H1 (cell line): ENCODE results near the gene NAGLU. TPM values are rescaled to one million over a fixed set of nuclear protein-coding genes. Genes with fewer than 3 reads are reported as not detected.

Source experiments
- CTCF ChIA-PET: fragments of 300-600 bp; sonication (Branson Sonifier 250); formaldehyde crosslinking; loops from one replicate; lab custom pipeline; 2021; ENCODE audit not compliant: partially characterized antibody; lab: Charles Lee
- POLR2A ChIA-PET: fragments of 300-600 bp; sonication (Branson Sonifier 250); formaldehyde crosslinking; loops from one replicate; lab custom pipeline; 2021; ENCODE audit warnings: inconsistent platforms; ENCODE audit not compliant: partially characterized antibody; lab: Charles Lee
- DNase-seq, 2 experiments: peaks; one replicate each; pipeline versions ENCODE4 v3.0.0 to v3.0.0-alpha.2; 2010 to 2022; ENCODE audit warnings: low spot score in 2 of 2, low read depth in 1 of 2, mixed read lengths in 1 of 2
- FAIRE-seq: peaks from 2 replicates; lab custom pipeline; 2011; peaks lifted over from hg19 to GRCh38; lab: Jason Lieb, UNC
- H2AFZ ChIP-seq: 2 replicates; pipeline ENCODE4 v1.8.1; 2012; ENCODE audit warnings: low read length, inconsistent platforms
- H2AK5ac ChIP-seq: 2 replicates; pipeline ENCODE4 v1.6.1; 2013; ENCODE audit warnings: low read depth, low read length
- H2BK120ac ChIP-seq: replicated peaks from 2 replicates; pipeline ENCODE3; 2013; ENCODE audit warnings: low read depth, low read length, inconsistent platforms
- H2BK12ac ChIP-seq: 2 replicates; pipeline ENCODE4 v1.6.1; 2013; ENCODE audit warnings: low read depth, low read length
- H2BK15ac ChIP-seq: 2 replicates; pipeline ENCODE4 v1.6.1; 2013; ENCODE audit warnings: low read length
- H2BK20ac ChIP-seq: 2 replicates; pipeline ENCODE4 v1.6.1; 2013; ENCODE audit warnings: low read length
- H2BK5ac ChIP-seq: 2 replicates; pipeline ENCODE4 v1.6.1; 2013; ENCODE audit warnings: low read depth, low read length
- H3K14ac ChIP-seq: 2 replicates; pipeline ENCODE4 v1.6.1; 2013; ENCODE audit warnings: inconsistent platforms; ENCODE audit not compliant: insufficient read length
- H3K18ac ChIP-seq: 2 replicates; pipeline ENCODE4 v1.6.1; 2013; ENCODE audit warnings: low read length; ENCODE audit errors: extremely low read depth
- H3K23ac ChIP-seq: 2 replicates; pipeline ENCODE4 v1.6.1; 2013; ENCODE audit warnings: inconsistent platforms; ENCODE audit not compliant: insufficient read length
- H3K23me2 ChIP-seq: 2 replicates; pipeline ENCODE4 v1.6.1; 2013; ENCODE audit warnings: low read depth, low read length
- H3K27ac ChIP-seq: 2 replicates; pipeline ENCODE4 v1.6.1; 2011; ENCODE audit warnings: low read depth, low read length, inconsistent platforms
- H3K27me3 ChIP-seq, 4 experiments: replicated peaks in 1 of 4; 1 replicate in 1 of 4; 2 replicates in 3 of 4; pipeline versions ENCODE4 v1.6.1 to v1.8.1; 2011 to 2013; ENCODE audit warnings: low read length in 3 of 4, mild to moderate bottlenecking in 3 of 4, inconsistent platforms in 2 of 4, mixed read lengths in 2 of 4, moderate library complexity in 1 of 4; ENCODE audit not compliant: control insufficient read depth in 3 of 4, insufficient read depth in 3 of 4; ENCODE audit errors: extremely low read depth in 1 of 4
- H3K36me3 ChIP-seq, 4 experiments: 2 replicates each; pipeline versions ENCODE4 v1.6.1 to v1.8.1; 2011 to 2013; ENCODE audit warnings: mild to moderate bottlenecking in 4 of 4, low read length in 3 of 4, moderate library complexity in 2 of 4, control low read depth in 1 of 4, inconsistent platforms in 1 of 4; ENCODE audit not compliant: insufficient read depth in 4 of 4, control insufficient read depth in 2 of 4
- H3K4ac ChIP-seq: replicated peaks from 2 replicates; pipeline ENCODE3; 2013; ENCODE audit warnings: low read length, low read depth, mixed read lengths, inconsistent platforms; ENCODE audit not compliant: insufficient read length
- H3K4me1 ChIP-seq, 4 experiments: replicated peaks in 1 of 4; 1 replicate in 1 of 4; 2 replicates in 3 of 4; pipeline versions ENCODE4 v1.6.1 to v1.8.1; 2011 to 2013; ENCODE audit warnings: low read length in 3 of 4, inconsistent platforms in 2 of 4, mixed read lengths in 1 of 4; ENCODE audit not compliant: insufficient read depth in 4 of 4, control insufficient read depth in 3 of 4
- H3K4me2 ChIP-seq, 2 experiments: 2 replicates each; pipeline versions ENCODE4 v1.6.1 to v1.8.1; 2011 to 2013; ENCODE audit warnings: low read depth in 2 of 2, low read length in 2 of 2, control low read depth in 1 of 2, inconsistent platforms in 1 of 2, mild to moderate bottlenecking in 1 of 2; ENCODE audit not compliant: insufficient read depth in 1 of 2
- H3K4me3 ChIP-seq, 4 experiments: fragments of 200-600, 300-600 bp in 1 of 4; sonication (generic), shearing (Covaris generic), sonication (Bioruptor Twin) in 1 of 4; 2 replicates each; pipeline versions ENCODE4 v1.5.1 to v1.8.1; 2011 to 2016; ENCODE audit warnings: low read length in 4 of 4, low read depth in 3 of 4, control low read depth in 2 of 4, inconsistent platforms in 2 of 4, mild to moderate bottlenecking in 2 of 4, mixed read lengths in 1 of 4, moderate library complexity in 1 of 4; ENCODE audit not compliant: insufficient read depth in 2 of 4; ENCODE audit errors: extremely low read depth in 1 of 4
- H3K56ac ChIP-seq: replicated peaks from 2 replicates; pipeline ENCODE3; 2013; ENCODE audit warnings: low read depth, mild to moderate bottlenecking, mixed read lengths, low read length, inconsistent platforms; ENCODE audit not compliant: insufficient read length
- H3K79me1 ChIP-seq: 2 replicates; pipeline ENCODE4 v1.6.1; 2013; ENCODE audit warnings: low read depth, low read length, control low read depth
- H3K79me2 ChIP-seq, 2 experiments: 2 replicates each; pipeline versions ENCODE4 v1.6.1 to v1.8.1; 2012 to 2013; ENCODE audit warnings: low read length in 2 of 2, mild to moderate bottlenecking in 2 of 2, inconsistent platforms in 1 of 2; ENCODE audit not compliant: insufficient read depth in 2 of 2, control insufficient read depth in 1 of 2
- H3K9ac ChIP-seq, 4 experiments: replicated peaks in 1 of 4; 1 replicate in 1 of 4; 2 replicates in 3 of 4; pipeline versions ENCODE4 v1.6.1 to v1.8.1; 2011 to 2013; ENCODE audit warnings: low read depth in 3 of 4, low read length in 3 of 4, control low read depth in 2 of 4, mild to moderate bottlenecking in 2 of 4, moderate library complexity in 2 of 4, inconsistent platforms in 1 of 4; ENCODE audit errors: extremely low read depth in 1 of 4
- H3K9me3 ChIP-seq, 2 experiments: 2 replicates each; pipeline versions ENCODE4 v1.6.1 to v1.8.1; 2012 to 2013; ENCODE audit warnings: mild to moderate bottlenecking in 2 of 2, moderate library complexity in 2 of 2, control low read depth in 1 of 2, inconsistent platforms in 1 of 2, low read depth in 1 of 2, low read length in 1 of 2, mixed read lengths in 1 of 2; ENCODE audit not compliant: insufficient read depth in 2 of 2
- H4K20me1 ChIP-seq, 2 experiments: replicated peaks in 1 of 2; 2 replicates each; pipeline versions ENCODE3 to v1.8.1; 2011 to 2013; ENCODE audit warnings: inconsistent platforms in 2 of 2, low read length in 2 of 2, mild to moderate bottlenecking in 1 of 2; ENCODE audit not compliant: insufficient read depth in 2 of 2, control insufficient read depth in 1 of 2
- H4K5ac ChIP-seq: 2 replicates; pipeline ENCODE4 v1.6.1; 2013; ENCODE audit warnings: low read length, low read depth, mixed read lengths, inconsistent platforms; ENCODE audit not compliant: insufficient read length
- H4K8ac ChIP-seq: 2 replicates; pipeline ENCODE4 v1.8.0; 2013; ENCODE audit warnings: mild to moderate bottlenecking, moderate library complexity, low read length, inconsistent platforms; ENCODE audit not compliant: insufficient read depth; ENCODE audit errors: extremely low read depth
- H4K91ac ChIP-seq: replicated peaks from 2 replicates; pipeline ENCODE3; 2013; ENCODE audit warnings: low read length, mixed read lengths, inconsistent platforms; ENCODE audit not compliant: insufficient read length
- HDAC2 ChIP-seq, 2 experiments: fragments of 300-600 bp in 1 of 2; sonication (generic) in 1 of 2; IDR thresholded peaks; 2 replicates each; pipeline ENCODE4 v1.6.1; 2011 to 2012; ENCODE audit warnings: low read depth in 2 of 2, low read length in 2 of 2, mild to moderate bottlenecking in 2 of 2, moderate library complexity in 2 of 2, borderline replicate concordance in 1 of 2, inconsistent platforms in 1 of 2
- KDM4A ChIP-seq: IDR thresholded peaks from one replicate; pipeline ENCODE4 v1.7.1; 2012; ENCODE audit warnings: low read depth, mild to moderate bottlenecking, moderate library complexity, low read length, inconsistent platforms; ENCODE audit not compliant: severe bottlenecking
- NRF1 ChIP-seq: IDR thresholded peaks from 2 replicates; pipeline ENCODE4 v1.6.1; 2011; ENCODE audit warnings: mild to moderate bottlenecking, low read depth, low read length, improper control_type of control experiment
- SAP30 ChIP-seq: fragments of 300-600 bp; sonication (generic); IDR thresholded peaks from 2 replicates; pipeline ENCODE4 v1.7.1; 2012; ENCODE audit warnings: low read length, moderate library complexity, mild to moderate bottlenecking, inconsistent platforms; ENCODE audit not compliant: insufficient read depth, insufficient replicate concordance
- TCF12 ChIP-seq: IDR thresholded peaks from 2 replicates; pipeline ENCODE4 v1.6.1; 2011; ENCODE audit warnings: low read depth, mild to moderate bottlenecking, low read length
- WGBS, 2 experiments: shearing (Covaris generic) in 1 of 2; methylation state at CpG; one replicate each; pipeline versions ENCODE4 v1.1.6 to v1.1.7; 2013 to 2015; ENCODE audit warnings: low lambda C conversion rate in 2 of 2, mixed read lengths in 2 of 2, inconsistent platforms in 1 of 2, low coverage in 1 of 2, missing lambda C conversion rate in 1 of 2; ENCODE audit not compliant: insufficient replicate concordance in 2 of 2, insufficient coverage in 1 of 2, insufficient read length in 1 of 2; ENCODE audit errors: extremely low coverage in 1 of 2, missing lambda C conversion rate in 1 of 2; 5-methylcytosine and 5-hydroxymethylcytosine counted together
- polyA plus RNA-seq, 7 experiments: library from polyadenylated mRNA; depleted of rRNA in 3 of 7; stranded (reverse) in 5 of 7; unstranded in 2 of 7; fragments of >200 nt in 5 of 7; fragments of 200-250 nt in 2 of 7; gene quantifications; 1 replicate in 5 of 7; 2 replicates in 1 of 7; 4 replicates in 1 of 7; pipeline versions ENCODE4 v1.2.1 to v1.2.3, GENCODE V29; 2011 to 2013; ENCODE audit warnings: missing spikeins in 2 of 7, mixed read lengths in 2 of 7
- total RNA-seq: library from RNA; stranded (reverse); fragmentation: NEBNext Ultra II Directional; extraction: Animal tissue kit (Norgen Biotek cat#: 25700); gene quantifications from 2 replicates; pipeline ENCODE4 v1.2.1, GENCODE V29; 2021
- TF ChIP-seq, protein P1 (sequence below): IDR thresholded peaks from 2 replicates; pipeline ENCODE4 v1.6.1; 2012; ENCODE audit warnings: inconsistent platforms
- TF ChIP-seq, protein P2 (sequence below), 3 experiments: IDR thresholded peaks; 1 replicate in 2 of 3; 2 replicates in 1 of 3; pipeline versions ENCODE4 v1.5.1 to v1.6.1; 2011; ENCODE audit warnings: low read length in 3 of 3, mild to moderate bottlenecking in 3 of 3, inconsistent platforms in 2 of 3, low read depth in 1 of 3, moderate library complexity in 1 of 3; ENCODE audit not compliant: insufficient read depth in 1 of 3; ENCODE audit errors: control extremely low read depth in 1 of 3

NAGLU gene
- total and polyA plus RNA-seq, 2 of the 8 experiments (the other 6 are each of a cell fraction or from before 2014, with no cell fraction given) = 21.3 to 21.6 TPM

- Histone ChIP-seq H4K5ac (no peak overlapping the region), H3K27me3 (peaks cover 0 to 6% (median 0%) of the 10 kb centered on the region in 4 experiments; a peak in 3 of 7 replicates), H4K20me1 (no peaks in the 10 kb centered on the region), H3K79me2 (no peaks in the 10 kb centered on the region), H3K4me1 (peaks cover 0 to 7% (median 6%) of the 10 kb centered on the region in 4 experiments; a peak in 5 of 7 replicates), H3K23me2 (peaks cover 5% of the 10 kb centered on the region), H3K9me3 (no peaks in the 10 kb centered on the region), H3K4me2 (peak overlapping the region; percentile 59 to 74), H3K4ac (no peak overlapping the region), H3K9ac (no peak overlapping the region), H3K4me3 (peak overlapping the region; percentile 10 to 59 (median 32); a peak in 6 of 8 replicates), H3K18ac (no peak overlapping the region), H4K8ac (peak overlapping the region; percentile 57; the same call in 1 of the 2 replicates), H2BK20ac (no peak overlapping the region), H3K36me3 (no peaks in the 10 kb centered on the region), H3K14ac (no peak overlapping the region), H3K56ac (no peak overlapping the region), H4K91ac (no peak overlapping the region), H3K79me1 (no peaks in the 10 kb centered on the region), H3K23ac (no peak overlapping the region), H2BK120ac (no peak overlapping the region), H2BK15ac (no peak overlapping the region), H3K27ac (no peak overlapping the region), H2BK5ac (no peak overlapping the region), H2AK5ac (no peak overlapping the region), H2BK12ac (no peak overlapping the region), H2AFZ (peak overlapping the region; percentile 99; the same call in 1 of the 2 replicates)
- DNase-seq = peak in 1 of 2 experiments; percentile 65
- no peak for FAIRE-seq
- POLR2A ChIA-PET = no interaction called here
- CTCF ChIA-PET = interaction anchor here (1.3 to 6.3 kb wide), 3 partner anchors 13 to 309 kb away, joined by 3 to 69 read pairs (median 4); no protein-coding TSS in a partner anchor
- 21% methylated on average over 52 of the region's 60 CpGs; no CpG with 5 or more reads in 1 of the 2 experiments for WGBS, 2 experiments
- TF ChIP-seq TCF12 (no peak), NRF1 (no peak), KDM4A (no peak), SAP30 (no peak), HDAC2 (IDR thresholded peaks at IDR 0.05; ENCODE audit: borderline replicate concordance in 1 of 2, low read depth in 2 of 2, low read length in 2 of 2) (no peak)
- TF ChIP-seq, protein P1, sequence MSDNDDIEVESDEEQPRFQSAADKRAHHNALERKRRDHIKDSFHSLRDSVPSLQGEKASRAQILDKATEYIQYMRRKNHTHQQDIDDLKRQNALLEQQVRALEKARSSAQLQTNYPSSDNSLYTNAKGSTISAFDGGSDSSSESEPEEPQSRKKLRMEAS = no peak
- TF ChIP-seq, protein P2, sequence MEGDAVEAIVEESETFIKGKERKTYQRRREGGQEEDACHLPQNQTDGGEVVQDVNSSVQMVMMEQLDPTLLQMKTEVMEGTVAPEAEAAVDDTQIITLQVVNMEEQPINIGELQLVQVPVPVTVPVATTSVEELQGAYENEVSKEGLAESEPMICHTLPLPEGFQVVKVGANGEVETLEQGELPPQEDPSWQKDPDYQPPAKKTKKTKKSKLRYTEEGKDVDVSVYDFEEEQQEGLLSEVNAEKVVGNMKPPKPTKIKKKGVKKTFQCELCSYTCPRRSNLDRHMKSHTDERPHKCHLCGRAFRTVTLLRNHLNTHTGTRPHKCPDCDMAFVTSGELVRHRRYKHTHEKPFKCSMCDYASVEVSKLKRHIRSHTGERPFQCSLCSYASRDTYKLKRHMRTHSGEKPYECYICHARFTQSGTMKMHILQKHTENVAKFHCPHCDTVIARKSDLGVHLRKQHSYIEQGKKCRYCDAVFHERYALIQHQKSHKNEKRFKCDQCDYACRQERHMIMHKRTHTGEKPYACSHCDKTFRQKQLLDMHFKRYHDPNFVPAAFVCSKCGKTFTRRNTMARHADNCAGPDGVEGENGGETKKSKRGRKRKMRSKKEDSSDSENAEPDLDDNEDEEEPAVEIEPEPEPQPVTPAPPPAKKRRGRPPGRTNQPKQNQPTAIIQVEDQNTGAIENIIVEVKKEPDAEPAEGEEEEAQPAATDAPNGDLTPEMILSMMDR (IDR thresholded peaks at IDR 0.05; ENCODE audit: control extremely low read depth in 1 of 3, insufficient read depth in 1 of 3, low read depth in 1 of 3, low read length in 3 of 3) = peak; percentile 22 to 46 (median 25); a peak in 2 of 4 replicates
Observed at GRCh38 chr17:42531455-42532354, 4.3 kb upstream of the NAGLU start.
